ENCODE results near the gene POGLUT2. TPM values are rescaled to one million over a fixed set of nuclear protein-coding genes. Genes with fewer than 3 reads are reported as not detected.

The POGLUT2 gene
- total and polyA plus RNA-seq, 4 donors = 4.0 to 7.5 (median 6.0) TPM

DNA sequence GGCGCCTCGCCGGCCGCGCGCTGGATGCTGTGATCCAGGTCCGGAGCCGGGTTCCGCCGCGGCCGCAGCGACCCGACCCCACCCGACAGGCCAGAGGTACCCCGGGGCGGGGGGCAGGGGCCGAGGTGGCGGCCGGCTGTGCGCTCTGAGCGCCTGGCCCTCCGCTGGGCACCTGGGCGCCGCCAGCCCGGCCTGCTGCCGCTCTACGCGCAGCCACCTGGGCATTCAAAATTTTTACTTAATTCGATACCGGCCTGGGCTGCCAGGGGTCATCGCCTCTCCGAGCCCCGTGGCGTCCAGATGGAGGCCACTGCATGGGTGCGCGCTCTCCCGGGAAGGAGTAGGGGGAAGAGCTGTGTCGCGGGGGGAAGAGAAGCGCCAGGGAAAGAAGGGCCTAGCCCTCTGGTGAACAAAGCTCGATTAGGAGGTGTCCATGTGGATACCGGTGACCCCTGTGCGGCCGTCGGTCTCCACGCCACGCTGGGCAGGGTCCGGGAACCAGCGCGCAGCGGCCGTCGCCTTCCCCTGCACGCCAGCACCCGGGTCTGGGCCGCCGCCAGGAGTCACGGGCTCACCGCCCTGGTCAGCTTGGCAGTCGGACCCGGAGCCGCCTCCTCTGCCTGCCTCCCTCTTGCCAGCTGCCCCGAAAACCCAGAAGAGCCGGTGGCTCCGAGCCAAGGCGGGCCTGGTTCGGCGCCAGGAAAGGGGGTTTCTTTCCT lies 809 bp upstream of the POGLUT2 start:
- no peaks in the 10 kb centered on the region for H3K27me3 ChIP-seq (ENCODE audit: control insufficient read depth in 4 of 4, insufficient read depth in 4 of 4, low read length in 3 of 4)
- DNase-seq (ENCODE audit: low spot score) = peak; percentile 35
- H3K9ac ChIP-seq (ENCODE audit: low read depth in 1 of 2, low read length in 2 of 2) = peak overlapping the region; percentile 52 to 66
- WGBS = under 1% methylated on average over 69 of the region's 69 CpGs
- TF ChIP-seq RXRA (IDR thresholded peaks at IDR 0.05) = no peak
- no peak for TF ChIP-seq EGR1 (IDR thresholded peaks at IDR 0.05; ENCODE audit: low read depth in 2 of 2)
- no peak for TF ChIP-seq SP1 (IDR thresholded peaks at IDR 0.05)
- no peak for TF ChIP-seq YY1 (IDR thresholded peaks at IDR 0.05)
- no peak for TF ChIP-seq HNF4A (conservative IDR thresholded peaks at IDR 0.05)
- no peak for TF ChIP-seq JUND (IDR thresholded peaks at IDR 0.05)
- TF ChIP-seq, protein P1, sequence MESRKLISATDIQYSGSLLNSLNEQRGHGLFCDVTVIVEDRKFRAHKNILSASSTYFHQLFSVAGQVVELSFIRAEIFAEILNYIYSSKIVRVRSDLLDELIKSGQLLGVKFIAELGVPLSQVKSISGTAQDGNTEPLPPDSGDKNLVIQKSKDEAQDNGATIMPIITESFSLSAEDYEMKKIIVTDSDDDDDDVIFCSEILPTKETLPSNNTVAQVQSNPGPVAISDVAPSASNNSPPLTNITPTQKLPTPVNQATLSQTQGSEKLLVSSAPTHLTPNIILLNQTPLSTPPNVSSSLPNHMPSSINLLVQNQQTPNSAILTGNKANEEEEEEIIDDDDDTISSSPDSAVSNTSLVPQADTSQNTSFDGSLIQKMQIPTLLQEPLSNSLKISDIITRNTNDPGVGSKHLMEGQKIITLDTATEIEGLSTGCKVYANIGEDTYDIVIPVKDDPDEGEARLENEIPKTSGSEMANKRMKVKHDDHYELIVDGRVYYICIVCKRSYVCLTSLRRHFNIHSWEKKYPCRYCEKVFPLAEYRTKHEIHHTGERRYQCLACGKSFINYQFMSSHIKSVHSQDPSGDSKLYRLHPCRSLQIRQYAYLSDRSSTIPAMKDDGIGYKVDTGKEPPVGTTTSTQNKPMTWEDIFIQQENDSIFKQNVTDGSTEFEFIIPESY (IDR thresholded peaks at IDR 0.05) = no peak
- TF ChIP-seq GABPA (IDR thresholded peaks at IDR 0.05 in 1 of 2, conservative IDR thresholded peaks at IDR 0.05 in 1 of 2) = no peak
- TF ChIP-seq TAF1 (conservative IDR thresholded peaks at IDR 0.05) = no peak
- no peak for TF ChIP-seq HNF4G (IDR thresholded peaks at IDR 0.05)
- TF ChIP-seq, protein P2, sequence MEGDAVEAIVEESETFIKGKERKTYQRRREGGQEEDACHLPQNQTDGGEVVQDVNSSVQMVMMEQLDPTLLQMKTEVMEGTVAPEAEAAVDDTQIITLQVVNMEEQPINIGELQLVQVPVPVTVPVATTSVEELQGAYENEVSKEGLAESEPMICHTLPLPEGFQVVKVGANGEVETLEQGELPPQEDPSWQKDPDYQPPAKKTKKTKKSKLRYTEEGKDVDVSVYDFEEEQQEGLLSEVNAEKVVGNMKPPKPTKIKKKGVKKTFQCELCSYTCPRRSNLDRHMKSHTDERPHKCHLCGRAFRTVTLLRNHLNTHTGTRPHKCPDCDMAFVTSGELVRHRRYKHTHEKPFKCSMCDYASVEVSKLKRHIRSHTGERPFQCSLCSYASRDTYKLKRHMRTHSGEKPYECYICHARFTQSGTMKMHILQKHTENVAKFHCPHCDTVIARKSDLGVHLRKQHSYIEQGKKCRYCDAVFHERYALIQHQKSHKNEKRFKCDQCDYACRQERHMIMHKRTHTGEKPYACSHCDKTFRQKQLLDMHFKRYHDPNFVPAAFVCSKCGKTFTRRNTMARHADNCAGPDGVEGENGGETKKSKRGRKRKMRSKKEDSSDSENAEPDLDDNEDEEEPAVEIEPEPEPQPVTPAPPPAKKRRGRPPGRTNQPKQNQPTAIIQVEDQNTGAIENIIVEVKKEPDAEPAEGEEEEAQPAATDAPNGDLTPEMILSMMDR (IDR thresholded peaks at IDR 0.05; ENCODE audit: low read depth, low read length, missing input control) = no peak
- TF ChIP-seq FOXA1 (IDR thresholded peaks at IDR 0.05) = no peak
- TF ChIP-seq, protein P3, sequence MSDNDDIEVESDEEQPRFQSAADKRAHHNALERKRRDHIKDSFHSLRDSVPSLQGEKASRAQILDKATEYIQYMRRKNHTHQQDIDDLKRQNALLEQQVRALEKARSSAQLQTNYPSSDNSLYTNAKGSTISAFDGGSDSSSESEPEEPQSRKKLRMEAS (IDR thresholded peaks at IDR 0.05) = no peak
- TF ChIP-seq, protein P4, sequence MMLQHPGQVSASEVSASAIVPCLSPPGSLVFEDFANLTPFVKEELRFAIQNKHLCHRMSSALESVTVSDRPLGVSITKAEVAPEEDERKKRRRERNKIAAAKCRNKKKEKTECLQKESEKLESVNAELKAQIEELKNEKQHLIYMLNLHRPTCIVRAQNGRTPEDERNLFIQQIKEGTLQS (IDR thresholded peaks at IDR 0.05) = no peak
- TF ChIP-seq, protein P5, sequence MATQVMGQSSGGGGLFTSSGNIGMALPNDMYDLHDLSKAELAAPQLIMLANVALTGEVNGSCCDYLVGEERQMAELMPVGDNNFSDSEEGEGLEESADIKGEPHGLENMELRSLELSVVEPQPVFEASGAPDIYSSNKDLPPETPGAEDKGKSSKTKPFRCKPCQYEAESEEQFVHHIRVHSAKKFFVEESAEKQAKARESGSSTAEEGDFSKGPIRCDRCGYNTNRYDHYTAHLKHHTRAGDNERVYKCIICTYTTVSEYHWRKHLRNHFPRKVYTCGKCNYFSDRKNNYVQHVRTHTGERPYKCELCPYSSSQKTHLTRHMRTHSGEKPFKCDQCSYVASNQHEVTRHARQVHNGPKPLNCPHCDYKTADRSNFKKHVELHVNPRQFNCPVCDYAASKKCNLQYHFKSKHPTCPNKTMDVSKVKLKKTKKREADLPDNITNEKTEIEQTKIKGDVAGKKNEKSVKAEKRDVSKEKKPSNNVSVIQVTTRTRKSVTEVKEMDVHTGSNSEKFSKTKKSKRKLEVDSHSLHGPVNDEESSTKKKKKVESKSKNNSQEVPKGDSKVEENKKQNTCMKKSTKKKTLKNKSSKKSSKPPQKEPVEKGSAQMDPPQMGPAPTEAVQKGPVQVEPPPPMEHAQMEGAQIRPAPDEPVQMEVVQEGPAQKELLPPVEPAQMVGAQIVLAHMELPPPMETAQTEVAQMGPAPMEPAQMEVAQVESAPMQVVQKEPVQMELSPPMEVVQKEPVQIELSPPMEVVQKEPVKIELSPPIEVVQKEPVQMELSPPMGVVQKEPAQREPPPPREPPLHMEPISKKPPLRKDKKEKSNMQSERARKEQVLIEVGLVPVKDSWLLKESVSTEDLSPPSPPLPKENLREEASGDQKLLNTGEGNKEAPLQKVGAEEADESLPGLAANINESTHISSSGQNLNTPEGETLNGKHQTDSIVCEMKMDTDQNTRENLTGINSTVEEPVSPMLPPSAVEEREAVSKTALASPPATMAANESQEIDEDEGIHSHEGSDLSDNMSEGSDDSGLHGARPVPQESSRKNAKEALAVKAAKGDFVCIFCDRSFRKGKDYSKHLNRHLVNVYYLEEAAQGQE (IDR thresholded peaks at IDR 0.05) = no peak
- TF ChIP-seq RAD21 (IDR thresholded peaks at IDR 0.05) = no peak
- no peak for TF ChIP-seq FOXA2 (IDR thresholded peaks at IDR 0.05)
- no peak for TF ChIP-seq NR2F2 (IDR thresholded peaks at IDR 0.05)
- peaks cover 0 to 2% (median 0%) of the 10 kb centered on the region in 4 donors for H3K36me3 ChIP-seq (ENCODE audit: control insufficient read depth in 4 of 4, insufficient read depth in 3 of 4, low read depth in 1 of 4, low read length in 3 of 4)
- peak overlapping the region; percentile 75 to 76 for H3K27ac ChIP-seq (ENCODE audit: low read depth in 1 of 2, low read length in 2 of 2)
- peaks cover 0 to 26% (median 23%) of the 10 kb centered on the region in 4 donors for H3K4me1 ChIP-seq (ENCODE audit: control insufficient read depth in 4 of 4, insufficient read depth in 4 of 4, low read length in 3 of 4)
- no peaks in the 10 kb centered on the region for H3K9me3 ChIP-seq (ENCODE audit: control insufficient read depth in 4 of 4, low read length in 3 of 4)
- peak overlapping the region; percentile 65 to 92 (median 82) for H3K4me3 ChIP-seq (ENCODE audit: low read depth in 1 of 3, low read length in 3 of 3)

All from liver (tissue), 9 donors.